ENCODE measurements around the gene RTF2.

The RTF2 gene

GRCh38 chr20:56467968-56468315, 485 bp upstream of the RTF2 start:
- no peak for TF ChIP-seq CTCF (IDR thresholded peaks at IDR 0.05; ENCODE audit: control insufficient read depth, extremely low read depth, insufficient read depth)
- no peak for DNase-seq (ENCODE audit: low read depth)

GRCh38 chr20:56469077-56469449, 636 bp downstream of the RTF2 start:
- DNase-seq (ENCODE audit: low read depth), result no peak
- no peak for TF ChIP-seq CTCF (IDR thresholded peaks at IDR 0.05; ENCODE audit: control insufficient read depth, extremely low read depth, insufficient read depth)
- peak overlapping the region; percentile 93 for H3K4me3 ChIP-seq (ENCODE audit: low read depth, low read length)

More at GRCh38 chr20:56467968-56468315, 485 bp upstream of the RTF2 start:
- H3K4me3 ChIP-seq (ENCODE audit: low read depth, low read length), result peak overlapping the region; percentile 93

- no peak for TF ChIP-seq CTCF (IDR thresholded peaks at IDR 0.05; ENCODE audit: control insufficient read depth, extremely low read depth, insufficient read depth)
- DNase-seq (ENCODE audit: low read depth), result no peak
- no peak overlapping the region for H3K4me3 ChIP-seq (ENCODE audit: low read depth, low read length)
These were observed 15.5 kb downstream of the RTF2 start for GRCh38 chr20:56483970-56484369.

DNA sequence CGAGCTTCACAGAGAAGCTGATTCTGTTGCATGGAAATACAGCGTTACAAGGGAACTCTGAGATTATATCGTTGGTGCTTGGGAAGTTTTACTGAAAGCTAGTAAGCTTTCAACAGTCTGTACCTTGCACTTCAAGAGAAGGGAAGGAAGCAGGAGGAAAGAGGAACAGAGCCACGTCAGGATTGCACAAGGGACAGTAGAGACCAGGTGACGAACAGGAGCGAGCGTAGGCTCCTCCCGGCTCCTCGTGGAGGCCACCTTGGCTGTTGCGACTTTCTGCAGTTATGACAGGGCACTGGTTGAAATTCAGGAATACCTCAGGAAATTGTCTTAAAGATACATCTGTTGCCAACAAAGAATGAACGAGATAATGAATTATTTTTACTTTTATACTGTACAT, 18.8 kb downstream of the RTF2 start:
- no peak for DNase-seq (ENCODE audit: low read depth)
- H3K4me3 ChIP-seq (ENCODE audit: low read depth, low read length), result no peak overlapping the region
- no peak for TF ChIP-seq CTCF (IDR thresholded peaks at IDR 0.05; ENCODE audit: control insufficient read depth, extremely low read depth, insufficient read depth)

GRCh38 chr20:56488566-56488965, 20.1 kb downstream of the RTF2 start:
- DNase-seq (ENCODE audit: low read depth), result no peak
- no peak for TF ChIP-seq CTCF (IDR thresholded peaks at IDR 0.05; ENCODE audit: control insufficient read depth, extremely low read depth, insufficient read depth)
- H3K4me3 ChIP-seq (ENCODE audit: low read depth, low read length), result no peak overlapping the region

- DNase-seq (ENCODE audit: low read depth), result no peak
- TF ChIP-seq CTCF (IDR thresholded peaks at IDR 0.05; ENCODE audit: control insufficient read depth, extremely low read depth, insufficient read depth), result no peak
- no peak overlapping the region for H3K4me3 ChIP-seq (ENCODE audit: low read depth, low read length)
These were observed 32.7 kb downstream of the RTF2 start for GRCh38 chr20:56501116-56501515.

DNA sequence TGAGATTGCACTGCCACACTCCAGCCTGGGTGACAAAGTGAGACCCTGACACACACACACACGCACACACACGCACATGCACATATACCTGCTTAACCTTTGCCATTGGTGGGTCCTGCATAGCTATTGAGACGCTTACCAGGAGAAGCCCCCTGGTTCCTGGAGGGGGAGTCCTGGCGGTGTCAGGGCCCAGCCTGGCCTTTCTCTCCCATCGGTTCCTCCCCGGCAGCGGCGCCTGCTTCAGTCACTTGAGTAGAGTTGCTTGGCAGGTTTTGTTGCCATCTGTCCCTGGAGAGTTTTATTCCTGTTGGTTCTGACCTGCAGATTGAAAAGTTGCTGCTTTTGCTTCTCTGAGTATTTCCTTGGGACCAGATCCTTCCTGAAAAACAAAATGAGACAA, 35.5 kb downstream of the RTF2 start:
- DNase-seq (ENCODE audit: low read depth), result peak; percentile 19
- H3K4me3 ChIP-seq (ENCODE audit: low read depth, low read length), result no peak overlapping the region
- no peak for TF ChIP-seq CTCF (IDR thresholded peaks at IDR 0.05; ENCODE audit: control insufficient read depth, extremely low read depth, insufficient read depth)
